Activated CD8-positive, alpha-beta memory T cell treated with anti-CD3 and anti-CD28 coated beads, Interleukin-2, amount 50 U/mL, for 1 hour (primary cell): ENCODE results near the gene POT1.

ENCODE experiments used
- DNase-seq: peaks from one replicate; pipeline ENCODE4 v3.0.0-alpha.2; 2020; ENCODE audit errors: extremely low read depth

The POT1 gene

GRCh38 chr7:124909808-124910207, 19.8 kb downstream of the POT1 start:
- no peak for DNase-seq

- DNase-seq, result no peak
Observed at GRCh38 chr7:124908259-124908658, 21.4 kb downstream of the POT1 start.

GRCh38 chr7:124907490-124907889, 22.1 kb downstream of the POT1 start:
- DNase-seq, result no peak

DNA sequence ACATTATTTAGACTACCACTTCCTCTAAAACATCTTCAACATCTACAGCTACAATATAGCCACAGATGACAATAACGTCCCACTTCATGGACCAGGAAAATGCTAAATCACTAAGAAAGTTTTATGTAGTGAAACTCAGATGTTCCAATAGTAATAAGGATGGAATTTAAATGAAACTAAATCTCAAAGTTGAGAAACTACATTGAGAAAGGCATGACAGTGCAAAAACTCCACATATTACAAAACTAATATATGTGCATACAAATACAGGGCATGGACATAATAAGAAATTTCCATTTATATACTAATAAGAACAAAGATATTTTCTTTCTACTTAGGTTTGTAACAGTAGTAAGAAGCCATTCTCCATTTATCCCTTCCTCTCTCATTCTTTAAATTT, 31.1 kb downstream of the POT1 start:
- DNase-seq, result no peak

GRCh38 chr7:124896001-124896400, 33.6 kb downstream of the POT1 start:
- DNase-seq, result no peak

DNA sequence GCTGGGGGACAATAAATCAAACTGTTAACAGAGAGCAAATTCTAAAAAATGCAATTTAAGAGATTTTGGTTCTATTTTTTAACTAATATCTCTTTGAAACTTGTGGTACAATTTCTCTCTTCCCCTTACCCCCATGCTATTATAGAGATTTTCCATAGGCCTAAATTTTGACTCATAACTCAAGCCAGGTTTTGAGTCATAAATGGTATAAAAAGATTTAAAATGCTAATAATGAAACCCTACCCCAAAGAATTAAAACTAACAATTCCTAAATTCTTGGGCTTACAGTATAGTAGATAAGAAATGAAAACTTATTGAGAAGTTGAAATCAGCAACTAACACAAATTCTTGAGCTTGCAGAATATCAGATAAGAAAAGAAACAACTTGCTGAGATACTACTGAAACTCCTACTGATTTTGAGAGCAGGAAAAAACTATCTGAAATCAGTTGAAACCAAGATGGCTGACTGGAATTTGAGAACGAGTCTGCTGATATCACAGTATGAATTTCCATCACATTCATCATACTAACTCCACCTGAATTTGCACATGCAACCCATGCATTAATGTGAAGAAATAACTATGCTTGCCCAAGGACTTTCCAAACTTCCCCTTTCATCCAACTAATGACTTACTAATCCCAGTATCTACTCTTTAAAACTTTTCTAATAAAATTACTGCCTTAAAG, 36.3 kb downstream of the POT1 start:
- DNase-seq, result no peak

DNA sequence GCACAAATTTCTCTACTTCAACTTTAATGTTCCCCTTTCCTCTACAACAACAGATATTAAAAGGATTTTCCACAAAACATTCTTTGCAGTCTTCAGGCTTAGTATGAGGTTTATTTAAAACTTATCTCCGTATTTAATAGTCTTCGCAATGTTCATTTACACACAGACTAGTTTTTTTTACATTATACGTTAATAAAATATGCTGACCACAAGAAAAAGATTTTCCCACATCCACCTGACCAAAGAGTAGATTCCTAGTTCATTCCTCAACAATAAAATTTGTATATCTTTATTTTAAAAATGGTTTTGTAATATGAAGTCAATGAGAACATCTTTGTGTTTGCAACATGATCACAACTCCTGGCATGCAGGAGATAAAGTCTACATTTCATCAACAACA, 42.4 kb downstream of the POT1 start:
- DNase-seq, result no peak

DNA sequence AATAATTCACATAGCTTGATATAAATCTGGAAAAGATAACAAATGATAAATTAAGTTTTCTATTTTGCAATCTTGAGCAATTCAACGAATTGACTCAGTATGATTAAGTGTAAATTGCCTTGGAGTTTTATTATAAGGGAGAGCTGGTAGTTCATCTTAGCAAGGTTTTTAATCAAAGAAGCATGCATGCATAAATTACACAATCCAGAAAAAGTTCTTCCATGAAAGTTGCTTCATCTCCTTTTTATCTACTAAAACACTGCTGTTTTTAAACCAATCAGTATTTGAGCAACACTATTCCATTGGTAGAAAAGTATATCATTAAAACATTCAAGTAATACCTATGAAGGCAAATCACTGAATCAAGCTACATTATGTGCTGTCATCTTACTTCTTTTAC, 47.6 kb downstream of the POT1 start:
- no peak for DNase-seq

GRCh38 chr7:124879771-124880170, 49.9 kb downstream of the POT1 start:
- no peak for DNase-seq

GRCh38 chr7:124879103-124879502, 50.5 kb downstream of the POT1 start:
- DNase-seq, result no peak

DNA sequence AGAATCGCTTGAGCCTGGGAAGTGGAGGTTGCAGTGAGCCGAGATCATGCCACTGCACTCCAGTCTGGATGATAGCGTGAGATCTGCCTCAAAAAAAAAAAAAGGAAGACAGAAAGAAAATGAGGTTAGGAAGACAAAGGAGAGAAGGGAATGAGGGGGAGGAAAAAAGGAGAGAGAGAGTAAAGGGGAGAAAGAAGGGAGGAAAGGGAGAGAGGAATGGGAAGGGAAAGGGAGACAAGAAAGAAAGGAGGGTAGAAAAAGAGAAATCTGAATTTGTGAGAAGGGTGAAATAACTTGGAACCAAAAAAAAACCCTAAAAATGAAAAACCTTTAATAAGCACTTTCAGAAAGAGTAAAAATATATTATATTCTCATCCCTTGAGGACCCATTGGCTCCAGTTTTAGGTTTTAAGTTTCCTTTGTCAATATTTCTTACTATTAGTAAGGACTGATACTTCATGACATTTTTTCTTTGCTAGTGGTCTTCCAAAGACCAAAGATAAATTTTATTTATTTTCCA, 54.9 kb downstream of the POT1 start:
- DNase-seq, result no peak

GRCh38 chr7:124857672-124858235, 71.9 kb downstream of the POT1 start:
- no peak for DNase-seq

GRCh38 chr7:124856299-124856888, 73.2 kb downstream of the POT1 start:
- DNase-seq, result no peak

- no peak for DNase-seq
Observed at GRCh38 chr7:124843336-124843735, 86.3 kb downstream of the POT1 start.

GRCh38 chr7:124840435-124840834, 89.2 kb downstream of the POT1 start:
- DNase-seq, result no peak

- no peak for DNase-seq
Observed at GRCh38 chr7:124839687-124840086, 89.9 kb downstream of the POT1 start.

DNA sequence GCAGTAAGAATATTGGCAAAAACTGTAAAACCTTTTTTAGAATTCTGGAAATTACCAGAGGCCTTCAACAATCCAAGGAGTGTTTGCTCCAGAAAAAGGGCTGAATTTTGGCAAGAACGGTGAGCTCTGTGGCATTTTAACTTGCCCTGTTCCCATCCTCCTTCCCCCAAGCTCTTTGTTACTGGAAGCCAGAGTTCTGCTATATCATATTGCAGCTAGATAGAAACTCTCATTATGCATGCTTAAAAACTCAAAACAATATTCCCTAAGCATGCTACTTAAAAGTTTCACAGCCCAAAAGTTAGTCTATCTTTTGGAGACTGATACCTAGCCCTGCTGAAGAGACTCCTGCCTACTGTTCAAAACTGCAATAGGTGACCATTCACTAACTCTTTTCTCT, 93.5 kb downstream of the POT1 start:
- no peak for DNase-seq

DNA sequence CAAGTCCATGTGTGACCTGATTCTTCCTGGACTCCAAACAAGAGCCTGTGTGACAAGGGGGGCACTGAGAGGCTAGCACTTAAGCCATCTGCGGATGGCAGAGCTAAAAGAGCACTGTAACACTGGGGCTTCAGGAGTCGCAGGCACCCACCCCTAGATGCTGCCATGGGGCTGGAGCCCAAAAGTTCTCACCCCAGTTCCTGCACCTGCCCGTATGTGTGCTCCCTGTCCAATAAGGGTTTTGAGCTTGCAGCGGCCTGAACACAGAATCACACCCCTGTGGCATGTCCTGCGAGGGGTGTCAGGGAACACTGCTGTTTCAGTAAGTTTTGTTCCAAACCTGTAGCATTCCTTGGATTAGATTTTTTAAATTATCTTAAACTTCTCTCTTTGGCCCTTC, 110.8 kb downstream of the POT1 start:
- DNase-seq, result no peak

GRCh38 chr7:124813994-124814798, 115.4 kb downstream of the POT1 start:
- no peak for DNase-seq

DNA sequence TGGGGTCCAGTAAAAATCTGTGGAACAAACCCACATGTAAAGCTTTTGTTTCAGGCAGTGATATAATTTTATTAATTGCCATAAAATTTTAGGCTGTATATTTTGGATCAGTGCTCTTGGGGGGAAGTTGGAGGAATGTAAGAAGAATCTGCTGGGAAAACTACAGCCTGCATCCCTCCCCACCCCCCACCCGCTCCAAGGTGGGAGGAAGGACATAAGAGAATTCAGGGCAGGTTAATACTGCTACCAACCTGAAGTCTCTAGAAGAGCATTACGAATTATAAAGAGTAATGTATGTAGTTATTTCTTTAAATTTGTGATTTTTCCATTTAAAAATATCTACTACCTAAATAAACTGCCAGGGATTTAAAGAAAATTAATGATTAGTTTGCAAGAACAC, 116.9 kb downstream of the POT1 start:
- no peak for DNase-seq

DNA sequence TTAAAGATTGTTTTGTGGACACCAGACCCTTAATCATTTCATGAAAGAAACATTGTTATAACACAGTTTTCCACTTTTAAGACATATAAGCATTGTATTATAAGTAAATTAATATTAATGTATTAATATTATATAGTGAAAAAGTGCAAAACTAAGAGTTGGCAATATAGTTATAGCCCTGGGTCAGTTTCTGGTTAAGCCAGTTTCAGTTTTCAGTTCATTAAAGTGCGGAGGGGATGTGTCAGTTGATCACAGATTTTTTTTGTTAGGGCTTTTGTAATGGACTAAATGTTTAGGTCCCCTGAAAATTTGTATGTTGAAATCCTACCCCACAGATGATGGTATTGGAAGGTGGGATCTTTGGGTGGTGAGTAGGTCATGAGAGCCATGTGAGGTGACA, 118.3 kb downstream of the POT1 start:
- DNase-seq, result no peak

- no peak for DNase-seq
Observed at GRCh38 chr7:124810605-124811004, 119.0 kb downstream of the POT1 start.

DNA sequence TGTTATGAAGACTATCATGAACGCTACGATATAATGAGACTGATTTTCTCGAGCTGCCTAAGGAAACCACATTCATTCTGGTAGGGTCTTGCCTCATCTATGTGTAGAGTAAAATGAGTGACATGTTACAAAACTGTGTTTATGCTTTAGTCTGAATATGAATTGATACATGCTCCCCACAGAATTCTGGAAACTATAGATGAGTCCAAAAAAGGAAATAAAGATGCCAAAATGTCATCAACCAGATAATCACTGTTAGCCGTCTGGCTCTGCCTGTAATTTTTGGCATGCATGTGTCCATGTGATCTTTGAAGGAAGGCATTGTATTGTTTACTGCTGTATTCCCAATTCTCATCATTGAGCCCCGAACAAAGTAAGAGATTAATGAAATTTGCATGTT, 121.4 kb downstream of the POT1 start:
- no peak for DNase-seq
